Activated T-helper 9 cell treated with anti-CD3 and anti-CD28 coated beads, Interleukin-2, amount 50 U/mL, for 16 hours (primary cell): Measurements from ENCODE around the gene ST6GALNAC6.

ENCODE experiments used
- DNase-seq: peaks from one replicate; pipeline ENCODE4 v3.0.0-alpha.2; 2020; ENCODE audit warnings: low read depth

The ST6GALNAC6 gene

GRCh38 chr9:127931092-127931881, 31.9 kb upstream of the ST6GALNAC6 start:
- no peak for DNase-seq

GRCh38 chr9:127930231-127931091, 31.1 kb upstream of the ST6GALNAC6 start, which contains the start of gene PIP5KL1:
Gene PIP5KL1 (minus strand): TSS chr9:127930777. CDS start chr9:127930752, 25 bp downstream.
- DNase-seq, result peak; percentile 67

- no peak for DNase-seq
Observed at GRCh38 chr9:127929625-127929979, 30.2 kb upstream of the ST6GALNAC6 start.

GRCh38 chr9:127928676-127929624, 29.5 kb upstream of the ST6GALNAC6 start:
- no peak for DNase-seq

- no peak for DNase-seq
Observed at GRCh38 chr9:127927988-127928675, 28.7 kb upstream of the ST6GALNAC6 start.

GRCh38 chr9:127927201-127927987, 28.0 kb upstream of the ST6GALNAC6 start:
- DNase-seq, result peak; percentile 67

- no peak for DNase-seq
Observed at GRCh38 chr9:127926906-127927200, 27.4 kb upstream of the ST6GALNAC6 start.

- DNase-seq, result no peak
Observed at GRCh38 chr9:127925959-127926905, 26.8 kb upstream of the ST6GALNAC6 start.

GRCh38 chr9:127924736-127925444, 25.5 kb upstream of the ST6GALNAC6 start:
- no peak for DNase-seq

GRCh38 chr9:127923771-127924170, 24.4 kb upstream of the ST6GALNAC6 start:
- no peak for DNase-seq

GRCh38 chr9:127923046-127923445, 23.6 kb upstream of the ST6GALNAC6 start:
- no peak for DNase-seq

- DNase-seq, result peak; percentile 71
Observed at GRCh38 chr9:127921557-127922120, 22.2 kb upstream of the ST6GALNAC6 start.

- no peak for DNase-seq
Observed at GRCh38 chr9:127920794-127921193, 21.4 kb upstream of the ST6GALNAC6 start.

- no peak for DNase-seq
Observed at GRCh38 chr9:127919253-127919815, 19.9 kb upstream of the ST6GALNAC6 start.

GRCh38 chr9:127918183-127919107, 19.0 kb upstream of the ST6GALNAC6 start:
- DNase-seq, result no peak

- DNase-seq, result no peak
Observed at GRCh38 chr9:127917603-127918002, 18.2 kb upstream of the ST6GALNAC6 start.
